Panc1 (cell line): ENCODE results near the gene DOCK4. TPM values are rescaled to one million over a fixed set of nuclear protein-coding genes. Genes with fewer than 3 reads are reported as not detected.

ENCODE experiments used
- ATAC-seq: fragments of 200-7000 bp; cut with Tn5 transposase; 2 replicates; pipeline ENCODE4 v1.9.1; 2020; ENCODE audit warnings: mild to moderate bottlenecking, moderate library complexity
- BruUV-seq: library from RNA; stranded (reverse); fragments of 400-500 nt; replicated peaks from 2 replicates; lab custom pipeline; 2021; lab: Mats Ljungman, UMichigan
- CTCF ChIA-PET: fragments of 300-600 bp; sonication (Branson Sonifier 250); formaldehyde crosslinking; loops from one replicate; lab custom pipeline; 2022; ENCODE audit warnings: antibody characterized with exemption; lab: Charles Lee
- POLR2A ChIA-PET: fragments of 300-600 bp; sonication (Branson Sonifier 250); formaldehyde crosslinking; loops from one replicate; lab custom pipeline; 2022; ENCODE audit warnings: antibody characterized with exemption; lab: Charles Lee
- DNase-seq: peaks from one replicate; pipeline ENCODE4 v3.0.0-alpha.2; 2010; ENCODE audit warnings: low read depth, low spot score
- H3K27ac ChIP-seq: 2 replicates; pipeline ENCODE4 v1.5.1; 2011; ENCODE audit warnings: mild to moderate bottlenecking, low read length, inconsistent platforms
- H3K27me3 ChIP-seq: fragments of 200-500 bp; sonication (Bioruptor generic); 2 replicates; pipeline ENCODE4 v1.6.0; 2014; ENCODE audit warnings: low read length, inconsistent platforms; ENCODE audit not compliant: control insufficient read depth, insufficient read depth
- H3K36me3 ChIP-seq: fragments of 200-500 bp; sonication (Bioruptor generic); 2 replicates; pipeline ENCODE4 v1.5.1; 2014; ENCODE audit warnings: inconsistent platforms, mild to moderate bottlenecking, low read length, moderate library complexity; ENCODE audit not compliant: control insufficient read depth, insufficient read depth
- H3K4me1 ChIP-seq: 2 replicates; pipeline ENCODE4 v1.5.1; 2011; ENCODE audit warnings: inconsistent platforms, mild to moderate bottlenecking, low read length, moderate library complexity; ENCODE audit not compliant: control insufficient read depth, insufficient read depth
- H3K4me3 ChIP-seq, 2 experiments: 2 replicates each; pipeline ENCODE4 v1.5.1; 2011 to 2012; ENCODE audit warnings: low read depth in 2 of 2, low read length in 2 of 2, mild to moderate bottlenecking in 2 of 2, inconsistent platforms in 1 of 2, moderate library complexity in 1 of 2
- H3K9me3 ChIP-seq: fragments of 200-500 bp; sonication (Bioruptor generic); 2 replicates; pipeline ENCODE4 v1.5.1; 2014; ENCODE audit warnings: low read depth, mild to moderate bottlenecking, inconsistent platforms, low read length, moderate library complexity; ENCODE audit not compliant: control insufficient read depth, insufficient read depth
- POLR2AphosphoS5 ChIP-seq: IDR thresholded peaks from 2 replicates; pipeline ENCODE4 v1.6.1; 2012; ENCODE audit warnings: mild to moderate bottlenecking, low read depth, low read length, moderate library complexity
- SIN3A ChIP-seq: IDR thresholded peaks from 2 replicates; pipeline ENCODE4 v1.6.1; 2012; ENCODE audit warnings: low read depth, mild to moderate bottlenecking, low read length, moderate library complexity, borderline replicate concordance; ENCODE audit not compliant: insufficient read depth
- TCF7L2 ChIP-seq: IDR thresholded peaks from 2 replicates; pipeline ENCODE4 v1.6.1; 2011; ENCODE audit warnings: mild to moderate bottlenecking, low read depth, low read length, inconsistent platforms
- in situ Hi-C: cut with HindIII; loops from 2 replicates; pipeline ENCODE4 v1.10.0; 2016; ENCODE audit warnings: low sequenced_read_pairs, low pct_unique_long_range_greater_than_20kb
- intact Hi-C: fragments of 100-400 bp; cut with micrococcal nuclease; formaldehyde crosslinking; loops from one replicate; pipeline ENCODE4 v1.10.0; 2022; ENCODE audit not compliant: unreplicated experiment
- total RNA-seq: library from RNA; stranded (reverse); gene quantifications from one replicate; pipeline ENCODE4 v1.2.1, GENCODE V29; 2021; ENCODE audit not compliant: unreplicated experiment
- TF ChIP-seq, protein P1 (sequence below): fragments of 450-650 bp; IDR thresholded peaks from 2 replicates; pipeline ENCODE4 v1.5.1; 2017; ENCODE audit warnings: mild to moderate bottlenecking
- TF ChIP-seq, protein P2 (sequence below), 2 experiments: IDR thresholded peaks; 2 replicates each; pipeline ENCODE4 v1.6.1; 2011 to 2012; ENCODE audit warnings: low read depth in 2 of 2, control low read depth in 1 of 2, low read length in 1 of 2, mild to moderate bottlenecking in 1 of 2, moderate library complexity in 1 of 2; ENCODE audit not compliant: insufficient read depth in 1 of 2

Gene DOCK4
- total RNA-seq, 1 experiment from 2014 or later: 10.8 TPM

DNA sequence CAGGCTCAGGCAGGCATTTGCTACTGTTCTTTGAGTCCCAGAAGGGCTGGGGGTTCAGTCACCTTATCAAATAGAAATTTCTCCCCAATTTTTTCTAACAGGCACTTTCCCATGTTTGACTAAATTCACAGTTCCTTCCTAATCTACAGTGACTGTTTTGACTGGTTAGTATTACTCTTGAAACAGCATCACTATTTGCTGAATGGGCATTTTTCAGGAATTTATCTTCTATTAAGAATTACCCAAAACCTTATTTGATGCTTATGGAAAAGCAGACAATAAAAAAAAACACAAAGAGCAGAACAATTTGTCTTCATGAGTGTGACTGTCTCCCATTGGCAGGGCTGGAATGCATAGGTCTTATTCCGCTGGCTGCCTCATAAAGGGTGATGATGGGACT is 269.0 kb downstream of the DOCK4 start:
- CTCF ChIA-PET: no interaction called here
- BruUV-seq: no TSS peak
- Histone ChIP-seq H3K36me3 (no peaks in the 10 kb centered on the region), H3K4me1 (no peaks in the 10 kb centered on the region), H3K4me3 (no peak overlapping the region), H3K27ac (no peak overlapping the region), H3K27me3 (no peaks in the 10 kb centered on the region), H3K9me3 (no peaks in the 10 kb centered on the region; the same call in 1 of the 2 replicates)
- POLR2A ChIA-PET: no interaction called here
- TF ChIP-seq, protein P1, sequence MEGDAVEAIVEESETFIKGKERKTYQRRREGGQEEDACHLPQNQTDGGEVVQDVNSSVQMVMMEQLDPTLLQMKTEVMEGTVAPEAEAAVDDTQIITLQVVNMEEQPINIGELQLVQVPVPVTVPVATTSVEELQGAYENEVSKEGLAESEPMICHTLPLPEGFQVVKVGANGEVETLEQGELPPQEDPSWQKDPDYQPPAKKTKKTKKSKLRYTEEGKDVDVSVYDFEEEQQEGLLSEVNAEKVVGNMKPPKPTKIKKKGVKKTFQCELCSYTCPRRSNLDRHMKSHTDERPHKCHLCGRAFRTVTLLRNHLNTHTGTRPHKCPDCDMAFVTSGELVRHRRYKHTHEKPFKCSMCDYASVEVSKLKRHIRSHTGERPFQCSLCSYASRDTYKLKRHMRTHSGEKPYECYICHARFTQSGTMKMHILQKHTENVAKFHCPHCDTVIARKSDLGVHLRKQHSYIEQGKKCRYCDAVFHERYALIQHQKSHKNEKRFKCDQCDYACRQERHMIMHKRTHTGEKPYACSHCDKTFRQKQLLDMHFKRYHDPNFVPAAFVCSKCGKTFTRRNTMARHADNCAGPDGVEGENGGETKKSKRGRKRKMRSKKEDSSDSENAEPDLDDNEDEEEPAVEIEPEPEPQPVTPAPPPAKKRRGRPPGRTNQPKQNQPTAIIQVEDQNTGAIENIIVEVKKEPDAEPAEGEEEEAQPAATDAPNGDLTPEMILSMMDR: no peak
- TF ChIP-seq, protein P2, sequence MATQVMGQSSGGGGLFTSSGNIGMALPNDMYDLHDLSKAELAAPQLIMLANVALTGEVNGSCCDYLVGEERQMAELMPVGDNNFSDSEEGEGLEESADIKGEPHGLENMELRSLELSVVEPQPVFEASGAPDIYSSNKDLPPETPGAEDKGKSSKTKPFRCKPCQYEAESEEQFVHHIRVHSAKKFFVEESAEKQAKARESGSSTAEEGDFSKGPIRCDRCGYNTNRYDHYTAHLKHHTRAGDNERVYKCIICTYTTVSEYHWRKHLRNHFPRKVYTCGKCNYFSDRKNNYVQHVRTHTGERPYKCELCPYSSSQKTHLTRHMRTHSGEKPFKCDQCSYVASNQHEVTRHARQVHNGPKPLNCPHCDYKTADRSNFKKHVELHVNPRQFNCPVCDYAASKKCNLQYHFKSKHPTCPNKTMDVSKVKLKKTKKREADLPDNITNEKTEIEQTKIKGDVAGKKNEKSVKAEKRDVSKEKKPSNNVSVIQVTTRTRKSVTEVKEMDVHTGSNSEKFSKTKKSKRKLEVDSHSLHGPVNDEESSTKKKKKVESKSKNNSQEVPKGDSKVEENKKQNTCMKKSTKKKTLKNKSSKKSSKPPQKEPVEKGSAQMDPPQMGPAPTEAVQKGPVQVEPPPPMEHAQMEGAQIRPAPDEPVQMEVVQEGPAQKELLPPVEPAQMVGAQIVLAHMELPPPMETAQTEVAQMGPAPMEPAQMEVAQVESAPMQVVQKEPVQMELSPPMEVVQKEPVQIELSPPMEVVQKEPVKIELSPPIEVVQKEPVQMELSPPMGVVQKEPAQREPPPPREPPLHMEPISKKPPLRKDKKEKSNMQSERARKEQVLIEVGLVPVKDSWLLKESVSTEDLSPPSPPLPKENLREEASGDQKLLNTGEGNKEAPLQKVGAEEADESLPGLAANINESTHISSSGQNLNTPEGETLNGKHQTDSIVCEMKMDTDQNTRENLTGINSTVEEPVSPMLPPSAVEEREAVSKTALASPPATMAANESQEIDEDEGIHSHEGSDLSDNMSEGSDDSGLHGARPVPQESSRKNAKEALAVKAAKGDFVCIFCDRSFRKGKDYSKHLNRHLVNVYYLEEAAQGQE (IDR thresholded peaks at IDR 0.05; ENCODE audit: insufficient read depth in 1 of 2, low read depth in 2 of 2, low read length in 1 of 2): no peak
- TF ChIP-seq POLR2AphosphoS5 (no peak), SIN3A (no peak), TCF7L2 (no peak)
- no peak for ATAC-seq
- in situ Hi-C loops: no loop called here
- no peak for DNase-seq
- intact Hi-C loops: no loop called here

DNA sequence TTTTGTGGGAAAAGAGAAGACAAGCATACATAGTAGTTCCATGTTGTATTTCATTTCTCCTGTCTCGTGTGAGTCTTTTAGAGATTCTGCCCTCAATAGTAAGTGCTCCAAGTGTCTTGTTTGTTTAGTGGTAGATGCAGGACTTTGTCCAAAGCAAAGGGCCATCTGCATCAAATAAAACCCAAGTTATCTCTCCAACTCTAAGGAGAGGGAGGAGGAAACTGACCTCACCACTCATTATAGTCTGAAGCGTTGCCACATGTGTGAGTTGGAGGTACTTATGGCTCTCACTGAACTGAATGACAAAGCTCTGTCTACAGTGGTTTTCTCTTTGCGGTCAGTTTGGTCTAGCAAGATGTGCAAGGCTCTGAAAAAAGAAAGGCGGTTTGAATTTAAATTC is 272.6 kb downstream of the DOCK4 start:
- no peaks in the 10 kb centered on the region for H3K36me3 ChIP-seq
- no peaks in the 10 kb centered on the region for H3K27me3 ChIP-seq
- ChIA-PET POLR2A (interaction anchor here (0.7 kb wide), 1 partner anchor 462 kb away, joined by 5 read pairs; no protein-coding TSS in a partner anchor), CTCF (no interaction called here)
- H3K27ac ChIP-seq: no peak overlapping the region
- ATAC-seq (no peak), DNase-seq (no peak)
- TF ChIP-seq, protein P2 (IDR thresholded peaks at IDR 0.05; ENCODE audit: insufficient read depth in 1 of 2, low read depth in 2 of 2, low read length in 1 of 2): no peak
- no peak for TF ChIP-seq TCF7L2
- TF ChIP-seq SIN3A: no peak
- TF ChIP-seq, protein P1: no peak
- no peak for TF ChIP-seq POLR2AphosphoS5
- no peaks in the 10 kb centered on the region for H3K9me3 ChIP-seq
- H3K4me1 ChIP-seq: no peaks in the 10 kb centered on the region
- in situ Hi-C loops: no loop called here
- no peak overlapping the region for H3K4me3 ChIP-seq
- intact Hi-C loops: no loop called here
- BruUV-seq: no TSS peak
